ENCODE data around the gene PDE6D. TPM values are rescaled to one million over a fixed set of nuclear protein-coding genes. Genes with fewer than 3 reads are reported as not detected.

PDE6D gene
- total and polyA plus RNA-seq, 2 of the 4 experiments (the other 2 are of a cell fraction) = 13.8 to 24.7 TPM

DNA sequence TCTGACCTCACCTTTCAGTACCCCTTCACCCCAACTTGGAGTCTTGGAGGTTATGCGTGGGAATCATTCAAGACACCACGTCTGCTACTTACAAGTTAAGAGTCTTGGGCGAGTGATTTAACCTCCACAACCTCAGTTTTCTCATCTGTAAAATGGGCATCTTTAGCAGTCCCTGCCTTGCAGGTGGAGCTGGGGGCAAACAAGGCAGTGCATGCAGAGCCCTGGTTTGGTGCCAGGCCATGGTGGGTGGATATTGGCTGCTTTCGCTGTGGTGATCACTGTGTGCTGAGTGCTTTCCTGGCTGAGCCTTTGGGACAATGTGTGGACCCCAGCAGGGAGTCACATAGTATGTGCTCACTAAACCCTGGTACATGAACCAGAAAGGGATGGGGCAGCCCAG, 93.1 kb downstream of the PDE6D start:
- Histone ChIP-seq H3K27ac (ENCODE audit: insufficient read depth, low read length) (no peak overlapping the region), H3K4me1 (ENCODE audit: control insufficient read depth, insufficient read depth, low read length) (no peaks in the 10 kb centered on the region), H4K5ac (ENCODE audit: low read depth, low read length) (no peak overlapping the region), H2BK15ac (ENCODE audit: low read depth, low read length) (no peak overlapping the region), H3K4me2 (ENCODE audit: low read depth, low read length) (no peak overlapping the region), H2BK20ac (ENCODE audit: low read depth, low read length) (no peak overlapping the region), H2AK9ac (replicated peaks; ENCODE audit: low read depth, low read length, poor library complexity) (no peak overlapping the region), H3K18ac (ENCODE audit: low read depth, low read length) (no peak overlapping the region), H3K9me1 (ENCODE audit: insufficient read depth, low read length) (no peaks in the 10 kb centered on the region), H3K79me1 (ENCODE audit: low read depth in 1 of 2, low read length in 2 of 2) (no peaks in the 10 kb centered on the region), H3K23ac (ENCODE audit: low read depth, low read length) (no peak overlapping the region), H3K4ac (ENCODE audit: low read depth, low read length) (no peak overlapping the region), H3K9ac (ENCODE audit: low read depth, low read length) (no peak overlapping the region), H2AK5ac (ENCODE audit: low read depth, low read length) (no peak overlapping the region), H3K4me3 (ENCODE audit: insufficient read depth, low read depth, low read length) (no peak overlapping the region), H3K14ac (replicated peaks; ENCODE audit: low read depth, low read length) (no peak overlapping the region), H4K20me1 (ENCODE audit: insufficient read depth, low read length) (no peaks in the 10 kb centered on the region), H2AFZ (replicated peaks; ENCODE audit: low read length, poor library complexity) (no peak overlapping the region), H3K27me3 (ENCODE audit: control insufficient read depth, insufficient read depth, low read length) (no peaks in the 10 kb centered on the region), H4K91ac (ENCODE audit: insufficient read depth, low read depth, low read length) (no peak overlapping the region), H2BK120ac (ENCODE audit: low read depth, low read length) (no peak overlapping the region), H3K9me3 (ENCODE audit: control insufficient read depth, insufficient read depth, low read length) (no peaks in the 10 kb centered on the region), H2BK5ac (ENCODE audit: low read depth, low read length, poor library complexity, severe bottlenecking) (no peak overlapping the region), H4K8ac (ENCODE audit: low read depth in 2 of 2, low read length in 2 of 2) (no peak overlapping the region), H3K56ac (ENCODE audit: extremely low read depth, insufficient read depth, low read length) (no peak overlapping the region), H3K36me3 (ENCODE audit: control insufficient read depth, insufficient read depth, low read length) (no peaks in the 10 kb centered on the region)
- no TSS peak for BruUV-seq (replicated peaks)
- in situ Hi-C loops (cut with MboI; ENCODE audit: low sequenced_read_pairs) (no loop called here), dilution Hi-C loops (cut with HindIII; ENCODE audit: low sequenced_read_pairs, unreplicated experiment) (no loop called here), intact Hi-C loops (cut with micrococcal nuclease) (no loop called here)
- no peak for ATAC-seq (ENCODE audit: low read depth)
- no peak for DNase-seq
- no peak for TF ChIP-seq CHD1 (IDR thresholded peaks at IDR 0.05; ENCODE audit: low read depth, low read length)
- no peak for TF ChIP-seq FOS (IDR thresholded peaks at IDR 0.05; ENCODE audit: low read depth, low read length)
- TF ChIP-seq RAD21 (IDR thresholded peaks at IDR 0.05; ENCODE audit: low read length) = no peak
- TF ChIP-seq, protein P1, sequence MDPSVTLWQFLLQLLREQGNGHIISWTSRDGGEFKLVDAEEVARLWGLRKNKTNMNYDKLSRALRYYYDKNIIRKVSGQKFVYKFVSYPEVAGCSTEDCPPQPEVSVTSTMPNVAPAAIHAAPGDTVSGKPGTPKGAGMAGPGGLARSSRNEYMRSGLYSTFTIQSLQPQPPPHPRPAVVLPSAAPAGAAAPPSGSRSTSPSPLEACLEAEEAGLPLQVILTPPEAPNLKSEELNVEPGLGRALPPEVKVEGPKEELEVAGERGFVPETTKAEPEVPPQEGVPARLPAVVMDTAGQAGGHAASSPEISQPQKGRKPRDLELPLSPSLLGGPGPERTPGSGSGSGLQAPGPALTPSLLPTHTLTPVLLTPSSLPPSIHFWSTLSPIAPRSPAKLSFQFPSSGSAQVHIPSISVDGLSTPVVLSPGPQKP (IDR thresholded peaks at IDR 0.05; ENCODE audit: borderline replicate concordance, low read depth, low read length) = no peak
- TF ChIP-seq NFE2L2 (IDR thresholded peaks at IDR 0.05; ENCODE audit: low read depth, low read length) = no peak
- TF ChIP-seq, protein P2, sequence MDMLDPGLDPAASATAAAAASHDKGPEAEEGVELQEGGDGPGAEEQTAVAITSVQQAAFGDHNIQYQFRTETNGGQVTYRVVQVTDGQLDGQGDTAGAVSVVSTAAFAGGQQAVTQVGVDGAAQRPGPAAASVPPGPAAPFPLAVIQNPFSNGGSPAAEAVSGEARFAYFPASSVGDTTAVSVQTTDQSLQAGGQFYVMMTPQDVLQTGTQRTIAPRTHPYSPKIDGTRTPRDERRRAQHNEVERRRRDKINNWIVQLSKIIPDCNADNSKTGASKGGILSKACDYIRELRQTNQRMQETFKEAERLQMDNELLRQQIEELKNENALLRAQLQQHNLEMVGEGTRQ (IDR thresholded peaks at IDR 0.05; ENCODE audit: low read depth, low read length) = no peak
- no peak for TF ChIP-seq BHLHE40 (IDR thresholded peaks at IDR 0.05; ENCODE audit: low read depth, low read length)
- CTCF ChIA-PET = interaction anchor here (2.0 kb wide), 1 partner anchor 27 kb away, joined by 7 read pairs; no protein-coding TSS in a partner anchor
- POLR2A ChIA-PET (ENCODE audit: unreplicated experiment) = no interaction called here
- WGBS, 2 experiments (ENCODE audit: extremely low coverage in 2 of 2, insufficient read length in 1 of 2) = 100% methylated on average over 1 of the region's 4 CpGs; no CpG with 5 or more reads in 1 of the 2 experiments

All from IMR-90 (cell line).